Testis (tissue), 2 donors: ENCODE measurements around the gene MISFA.

Experiments
- POLR2A ChIP-seq: fragments of 450-650 bp; IDR thresholded peaks from one replicate; pipeline ENCODE4 v1.6.1; 2017; ENCODE audit warnings: antibody characterized with exemption, mild to moderate bottlenecking, moderate library complexity
- TF ChIP-seq, protein P1 (sequence below), 3 experiments: fragments of 450-650 bp in 2 of 3; fragments of 200-600 bp in 1 of 3; sonication (generic) in 1 of 3; IDR thresholded peaks; one replicate each; pipeline ENCODE4 v1.5.1; 2016 to 2019; ENCODE audit warnings: antibody characterized with exemption in 3 of 3, mild to moderate bottlenecking in 2 of 3, moderate library complexity in 1 of 3

DNA sequence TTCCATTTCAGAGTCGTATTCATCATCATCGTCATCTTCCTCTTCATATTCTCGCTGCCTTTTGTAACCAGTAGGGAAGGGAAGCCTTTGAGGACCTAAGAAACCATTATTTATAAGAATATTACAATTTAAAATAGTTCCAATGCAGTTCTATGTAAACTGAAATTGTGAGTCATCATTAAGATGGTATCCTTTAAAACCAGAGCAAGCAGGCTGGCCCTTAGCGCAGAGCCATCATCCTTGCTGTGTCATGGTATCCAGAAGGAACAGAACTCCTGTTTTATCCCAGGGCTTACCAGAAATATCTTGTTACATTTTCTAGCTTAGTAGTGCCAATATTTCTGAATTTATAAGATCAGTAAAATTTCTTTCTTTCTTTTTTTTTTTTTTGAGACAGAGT is 12.8 kb downstream of the MISFA start:
- TF ChIP-seq POLR2A, result no peak
- TF ChIP-seq, protein P1, sequence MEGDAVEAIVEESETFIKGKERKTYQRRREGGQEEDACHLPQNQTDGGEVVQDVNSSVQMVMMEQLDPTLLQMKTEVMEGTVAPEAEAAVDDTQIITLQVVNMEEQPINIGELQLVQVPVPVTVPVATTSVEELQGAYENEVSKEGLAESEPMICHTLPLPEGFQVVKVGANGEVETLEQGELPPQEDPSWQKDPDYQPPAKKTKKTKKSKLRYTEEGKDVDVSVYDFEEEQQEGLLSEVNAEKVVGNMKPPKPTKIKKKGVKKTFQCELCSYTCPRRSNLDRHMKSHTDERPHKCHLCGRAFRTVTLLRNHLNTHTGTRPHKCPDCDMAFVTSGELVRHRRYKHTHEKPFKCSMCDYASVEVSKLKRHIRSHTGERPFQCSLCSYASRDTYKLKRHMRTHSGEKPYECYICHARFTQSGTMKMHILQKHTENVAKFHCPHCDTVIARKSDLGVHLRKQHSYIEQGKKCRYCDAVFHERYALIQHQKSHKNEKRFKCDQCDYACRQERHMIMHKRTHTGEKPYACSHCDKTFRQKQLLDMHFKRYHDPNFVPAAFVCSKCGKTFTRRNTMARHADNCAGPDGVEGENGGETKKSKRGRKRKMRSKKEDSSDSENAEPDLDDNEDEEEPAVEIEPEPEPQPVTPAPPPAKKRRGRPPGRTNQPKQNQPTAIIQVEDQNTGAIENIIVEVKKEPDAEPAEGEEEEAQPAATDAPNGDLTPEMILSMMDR (IDR thresholded peaks at IDR 0.05), result no peak
